ENCODE data around the gene PICALM. TPM values are rescaled to one million over a fixed set of nuclear protein-coding genes. Genes with fewer than 3 reads are reported as not detected.
A peak's percentile ranks its signal among the peaks of the same experiment; 100 is the strongest.

The PICALM gene
- total and polyA plus RNA-seq, 9 of the 15 experiments (the other 6 are each of a cell fraction or from before 2014, with no cell fraction given) = 41.3 to 990 (median 309) TPM

DNA sequence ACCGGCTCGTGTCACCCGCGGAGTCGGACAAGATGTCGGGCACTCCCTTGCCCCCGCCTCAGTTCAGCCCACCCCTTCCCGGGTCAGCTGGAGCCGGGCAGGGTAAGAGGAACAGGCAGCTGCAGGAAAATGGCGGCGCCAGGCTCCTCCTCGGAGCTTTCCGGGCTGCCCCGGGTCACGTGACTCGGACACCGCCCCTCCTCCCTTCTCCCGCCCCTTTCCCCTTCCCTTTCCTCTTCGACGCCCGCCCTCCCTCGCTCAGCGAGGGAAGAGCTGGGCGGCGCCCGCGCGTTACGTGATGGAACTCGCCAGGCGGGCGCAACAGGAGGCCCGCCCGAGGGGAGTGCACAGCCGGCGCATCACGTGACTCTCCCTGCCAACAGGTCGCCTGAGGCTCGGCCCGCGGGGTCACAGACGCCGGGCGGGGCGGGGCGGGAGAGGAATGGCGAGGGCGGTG, at the start of gene PICALM (continued):
- TF ChIP-seq, protein P1, sequence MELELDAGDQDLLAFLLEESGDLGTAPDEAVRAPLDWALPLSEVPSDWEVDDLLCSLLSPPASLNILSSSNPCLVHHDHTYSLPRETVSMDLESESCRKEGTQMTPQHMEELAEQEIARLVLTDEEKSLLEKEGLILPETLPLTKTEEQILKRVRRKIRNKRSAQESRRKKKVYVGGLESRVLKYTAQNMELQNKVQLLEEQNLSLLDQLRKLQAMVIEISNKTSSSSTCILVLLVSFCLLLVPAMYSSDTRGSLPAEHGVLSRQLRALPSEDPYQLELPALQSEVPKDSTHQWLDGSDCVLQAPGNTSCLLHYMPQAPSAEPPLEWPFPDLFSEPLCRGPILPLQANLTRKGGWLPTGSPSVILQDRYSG (tag; conservative IDR thresholded peaks at IDR 0.05; ENCODE audit: low read depth) = no peak
- TF ChIP-seq NCOA6 (IDR thresholded peaks at IDR 0.05) (no peak), CREB1 (IDR thresholded peaks at IDR 0.05) (peak; percentile 86), CREB1 (CRISPR knock-in tag; IDR thresholded peaks at IDR 0.05) (peak; percentile 85), HDAC3 (IDR thresholded peaks at IDR 0.05; ENCODE audit: borderline replicate concordance, partially characterized antibody) (no peak), PPARD (CRISPR knock-in tag; IDR thresholded peaks at IDR 0.05) (no peak), KLF10 (CRISPR knock-in tag; IDR thresholded peaks at IDR 0.05) (no peak), ZNF212 (CRISPR knock-in tag; IDR thresholded peaks at IDR 0.05) (no peak), NFYB (IDR thresholded peaks at IDR 0.05; ENCODE audit: extremely low read depth, insufficient read length) (no peak), ZNF174 (CRISPR knock-in tag; IDR thresholded peaks at IDR 0.05) (no peak), SMAD4 (CRISPR knock-in tag; conservative IDR thresholded peaks at IDR 0.05) (peak; percentile 81), POLR3A (IDR thresholded peaks at IDR 0.05; ENCODE audit: borderline replicate concordance, extremely low read depth, insufficient read depth, insufficient read length) (no peak), C11orf30 (IDR thresholded peaks at IDR 0.05; ENCODE audit: low read depth) (no peak), TARDBP (IDR thresholded peaks at IDR 0.05) (no peak), ZNF140 (CRISPR knock-in tag; IDR thresholded peaks at IDR 0.05) (no peak), THRAP3 (IDR thresholded peaks at IDR 0.05; ENCODE audit: borderline replicate concordance) (no peak)
- TF ChIP-seq, protein P2, sequence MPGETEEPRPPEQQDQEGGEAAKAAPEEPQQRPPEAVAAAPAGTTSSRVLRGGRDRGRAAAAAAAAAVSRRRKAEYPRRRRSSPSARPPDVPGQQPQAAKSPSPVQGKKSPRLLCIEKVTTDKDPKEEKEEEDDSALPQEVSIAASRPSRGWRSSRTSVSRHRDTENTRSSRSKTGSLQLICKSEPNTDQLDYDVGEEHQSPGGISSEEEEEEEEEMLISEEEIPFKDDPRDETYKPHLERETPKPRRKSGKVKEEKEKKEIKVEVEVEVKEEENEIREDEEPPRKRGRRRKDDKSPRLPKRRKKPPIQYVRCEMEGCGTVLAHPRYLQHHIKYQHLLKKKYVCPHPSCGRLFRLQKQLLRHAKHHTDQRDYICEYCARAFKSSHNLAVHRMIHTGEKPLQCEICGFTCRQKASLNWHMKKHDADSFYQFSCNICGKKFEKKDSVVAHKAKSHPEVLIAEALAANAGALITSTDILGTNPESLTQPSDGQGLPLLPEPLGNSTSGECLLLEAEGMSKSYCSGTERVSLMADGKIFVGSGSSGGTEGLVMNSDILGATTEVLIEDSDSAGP (CRISPR knock-in tag; IDR thresholded peaks at IDR 0.05) = no peak
- TF ChIP-seq, protein P3, sequence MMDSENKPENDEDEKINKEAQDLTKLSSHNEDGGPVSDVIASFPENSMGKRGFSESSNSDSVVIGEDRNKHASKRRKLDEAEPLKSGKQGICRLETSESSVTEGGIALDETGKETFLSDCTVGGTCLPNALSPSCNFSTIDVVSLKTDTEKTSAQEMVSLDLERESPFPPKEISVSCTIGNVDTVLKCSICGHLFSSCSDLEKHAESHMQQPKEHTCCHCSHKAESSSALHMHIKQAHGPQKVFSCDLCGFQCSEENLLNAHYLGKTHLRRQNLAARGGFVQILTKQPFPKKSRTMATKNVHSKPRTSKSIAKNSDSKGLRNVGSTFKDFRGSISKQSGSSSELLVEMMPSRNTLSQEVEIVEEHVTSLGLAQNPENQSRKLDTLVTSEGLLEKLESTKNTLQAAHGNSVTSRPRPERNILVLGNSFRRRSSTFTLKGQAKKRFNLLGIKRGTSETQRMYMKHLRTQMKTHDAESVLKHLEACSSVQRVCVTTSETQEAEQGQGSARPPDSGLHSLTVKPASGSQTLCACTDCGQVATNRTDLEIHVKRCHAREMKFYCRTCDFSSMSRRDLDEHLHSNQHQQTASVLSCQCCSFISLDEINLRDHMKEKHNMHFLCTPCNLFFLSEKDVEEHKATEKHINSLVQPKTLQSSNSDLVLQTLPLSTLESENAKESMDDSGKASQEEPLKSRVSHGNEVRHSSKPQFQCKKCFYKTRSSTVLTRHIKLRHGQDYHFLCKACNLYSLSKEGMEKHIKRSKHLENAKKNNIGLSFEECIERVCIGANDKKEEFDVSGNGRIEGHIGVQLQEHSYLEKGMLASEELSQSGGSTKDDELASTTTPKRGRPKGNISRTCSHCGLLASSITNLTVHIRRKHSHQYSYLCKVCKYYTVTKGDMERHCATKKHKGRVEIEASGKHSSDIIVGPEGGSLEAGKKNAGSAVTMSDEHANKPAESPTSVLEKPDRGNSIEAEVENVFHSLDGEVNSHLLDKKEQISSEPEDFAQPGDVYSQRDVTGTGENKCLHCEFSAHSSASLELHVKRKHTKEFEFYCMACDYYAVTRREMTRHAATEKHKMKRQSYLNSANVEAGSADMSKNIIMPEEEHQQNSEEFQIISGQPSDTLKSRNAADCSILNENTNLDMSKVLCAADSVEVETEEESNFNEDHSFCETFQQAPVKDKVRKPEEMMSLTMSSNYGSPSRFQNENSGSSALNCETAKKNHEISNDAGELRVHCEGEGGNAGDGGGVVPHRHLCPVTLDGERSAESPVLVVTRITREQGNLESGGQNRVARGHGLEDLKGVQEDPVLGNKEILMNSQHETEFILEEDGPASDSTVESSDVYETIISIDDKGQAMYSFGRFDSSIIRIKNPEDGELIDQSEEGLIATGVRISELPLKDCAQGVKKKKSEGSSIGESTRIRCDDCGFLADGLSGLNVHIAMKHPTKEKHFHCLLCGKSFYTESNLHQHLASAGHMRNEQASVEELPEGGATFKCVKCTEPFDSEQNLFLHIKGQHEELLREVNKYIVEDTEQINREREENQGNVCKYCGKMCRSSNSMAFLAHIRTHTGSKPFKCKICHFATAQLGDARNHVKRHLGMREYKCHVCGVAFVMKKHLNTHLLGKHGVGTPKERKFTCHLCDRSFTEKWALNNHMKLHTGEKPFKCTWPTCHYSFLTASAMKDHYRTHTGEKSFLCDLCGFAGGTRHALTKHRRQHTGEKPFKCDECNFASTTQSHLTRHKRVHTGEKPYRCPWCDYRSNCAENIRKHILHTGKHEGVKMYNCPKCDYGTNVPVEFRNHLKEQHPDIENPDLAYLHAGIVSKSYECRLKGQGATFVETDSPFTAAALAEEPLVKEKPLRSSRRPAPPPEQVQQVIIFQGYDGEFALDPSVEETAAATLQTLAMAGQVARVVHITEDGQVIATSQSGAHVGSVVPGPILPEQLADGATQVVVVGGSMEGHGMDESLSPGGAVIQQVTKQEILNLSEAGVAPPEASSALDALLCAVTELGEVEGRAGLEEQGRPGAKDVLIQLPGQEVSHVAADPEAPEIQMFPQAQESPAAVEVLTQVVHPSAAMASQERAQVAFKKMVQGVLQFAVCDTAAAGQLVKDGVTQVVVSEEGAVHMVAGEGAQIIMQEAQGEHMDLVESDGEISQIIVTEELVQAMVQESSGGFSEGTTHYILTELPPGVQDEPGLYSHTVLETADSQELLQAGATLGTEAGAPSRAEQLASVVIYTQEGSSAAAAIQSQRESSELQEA (IDR thresholded peaks at IDR 0.05; ENCODE audit: low read depth) = no peak
- TF ChIP-seq, protein P4, sequence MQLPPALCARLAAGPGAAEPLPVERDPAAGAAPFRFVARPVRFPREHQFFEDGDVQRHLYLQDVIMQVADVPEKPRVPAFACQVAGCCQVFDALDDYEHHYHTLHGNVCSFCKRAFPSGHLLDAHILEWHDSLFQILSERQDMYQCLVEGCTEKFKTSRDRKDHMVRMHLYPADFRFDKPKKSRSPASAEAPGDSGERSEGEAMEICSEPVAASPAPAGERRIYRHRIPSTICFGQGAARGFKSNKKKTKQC (CRISPR knock-in tag; IDR thresholded peaks at IDR 0.05) = peak; percentile 57; the same call in 1 of the 2 replicates

All from K562 (cell line).